ENCODE results near the gene CYB5R4.

GRCh38 chr6:83960664-83961063, 101.2 kb downstream of the CYB5R4 start:
- TF ChIP-seq, protein P1, sequence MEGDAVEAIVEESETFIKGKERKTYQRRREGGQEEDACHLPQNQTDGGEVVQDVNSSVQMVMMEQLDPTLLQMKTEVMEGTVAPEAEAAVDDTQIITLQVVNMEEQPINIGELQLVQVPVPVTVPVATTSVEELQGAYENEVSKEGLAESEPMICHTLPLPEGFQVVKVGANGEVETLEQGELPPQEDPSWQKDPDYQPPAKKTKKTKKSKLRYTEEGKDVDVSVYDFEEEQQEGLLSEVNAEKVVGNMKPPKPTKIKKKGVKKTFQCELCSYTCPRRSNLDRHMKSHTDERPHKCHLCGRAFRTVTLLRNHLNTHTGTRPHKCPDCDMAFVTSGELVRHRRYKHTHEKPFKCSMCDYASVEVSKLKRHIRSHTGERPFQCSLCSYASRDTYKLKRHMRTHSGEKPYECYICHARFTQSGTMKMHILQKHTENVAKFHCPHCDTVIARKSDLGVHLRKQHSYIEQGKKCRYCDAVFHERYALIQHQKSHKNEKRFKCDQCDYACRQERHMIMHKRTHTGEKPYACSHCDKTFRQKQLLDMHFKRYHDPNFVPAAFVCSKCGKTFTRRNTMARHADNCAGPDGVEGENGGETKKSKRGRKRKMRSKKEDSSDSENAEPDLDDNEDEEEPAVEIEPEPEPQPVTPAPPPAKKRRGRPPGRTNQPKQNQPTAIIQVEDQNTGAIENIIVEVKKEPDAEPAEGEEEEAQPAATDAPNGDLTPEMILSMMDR (IDR thresholded peaks at IDR 0.05; ENCODE audit: low read depth, low read length), result no peak
- TF ChIP-seq POLR2A (IDR thresholded peaks at IDR 0.05; ENCODE audit: extremely low read depth, insufficient read length) (no peak), MAX (IDR thresholded peaks at IDR 0.05; ENCODE audit: low read depth, low read length) (no peak)

All from NB4 (cell line).